WERI-Rb-1 (cell line): ENCODE data around the gene RHOA.

Experiments used
- DNase-seq: peaks from one replicate; pipeline ENCODE4 v3.0.0-alpha.2; 2020
- H3K27ac ChIP-seq: fragments of 250-450 bp; sonication (Bioruptor Pico); 2 replicates; pipeline ENCODE4 v1.5.1; 2020; ENCODE audit warnings: mild to moderate bottlenecking, moderate library complexity
- H3K27me3 ChIP-seq: fragments of 250-450 bp; sonication (Bioruptor Pico); 2 replicates; pipeline ENCODE4 v1.5.1; 2021; ENCODE audit warnings: mild to moderate bottlenecking, low read depth, moderate library complexity; ENCODE audit not compliant: insufficient read depth, severe bottlenecking
- H3K36me3 ChIP-seq: fragments of 250-450 bp; sonication (Bioruptor Pico); 2 replicates; pipeline ENCODE4 v1.5.1; 2020; ENCODE audit warnings: mild to moderate bottlenecking, moderate library complexity
- H3K4me3 ChIP-seq: 2 replicates; pipeline ENCODE4 v1.5.1; 2011; ENCODE audit warnings: low read depth, mild to moderate bottlenecking, control low read depth, low read length
- H3K9me3 ChIP-seq: fragments of 250-450 bp; sonication (Bioruptor Pico); 2 replicates; pipeline ENCODE4 v1.5.1; 2021; ENCODE audit warnings: mild to moderate bottlenecking, moderate library complexity; ENCODE audit not compliant: severe bottlenecking
- CTCF ChIP-seq: IDR thresholded peaks from 2 replicates; pipeline ENCODE4 v1.5.1; 2011; ENCODE audit warnings: low read depth, mild to moderate bottlenecking, control low read depth, inconsistent platforms, low read length

The RHOA gene

GRCh38 chr3:49386056-49386756 is 25.6 kb downstream of the RHOA start:
- H3K27ac ChIP-seq: no peak overlapping the region
- no peak for TF ChIP-seq CTCF
- H3K36me3 ChIP-seq: peaks cover 21% of the 10 kb centered on the region
- H3K27me3 ChIP-seq: no peaks in the 10 kb centered on the region
- H3K4me3 ChIP-seq: no peak overlapping the region
- H3K9me3 ChIP-seq: no peaks in the 10 kb centered on the region
- no peak for DNase-seq

- no peak overlapping the region for H3K27ac ChIP-seq
- no peak for DNase-seq
- no peaks in the 10 kb centered on the region for H3K9me3 ChIP-seq
- peaks cover 21% of the 10 kb centered on the region for H3K36me3 ChIP-seq
- TF ChIP-seq CTCF: no peak
- no peak overlapping the region for H3K4me3 ChIP-seq
- H3K27me3 ChIP-seq: no peaks in the 10 kb centered on the region
These were observed 26.2 kb downstream of the RHOA start for GRCh38 chr3:49385617-49386016.

GRCh38 chr3:49383387-49383786 is 28.4 kb downstream of the RHOA start:
- no peak for DNase-seq
- H3K27ac ChIP-seq: no peak overlapping the region
- H3K9me3 ChIP-seq: no peaks in the 10 kb centered on the region
- no peak overlapping the region for H3K4me3 ChIP-seq
- H3K36me3 ChIP-seq: peaks cover 9% of the 10 kb centered on the region
- H3K27me3 ChIP-seq: no peaks in the 10 kb centered on the region
- no peak for TF ChIP-seq CTCF

GRCh38 chr3:49378249-49378895 is 33.4 kb downstream of the RHOA start:
- peaks cover 29% of the 10 kb centered on the region for H3K36me3 ChIP-seq
- no peak overlapping the region for H3K4me3 ChIP-seq
- TF ChIP-seq CTCF: no peak
- no peak overlapping the region for H3K27ac ChIP-seq
- no peaks in the 10 kb centered on the region for H3K27me3 ChIP-seq
- DNase-seq: no peak
- no peaks in the 10 kb centered on the region for H3K9me3 ChIP-seq

- Histone ChIP-seq H3K27me3 (no peaks in the 10 kb centered on the region), H3K27ac (no peak overlapping the region), H3K4me3 (no peak overlapping the region), H3K9me3 (no peaks in the 10 kb centered on the region), H3K36me3 (peaks cover 37% of the 10 kb centered on the region)
- no peak for DNase-seq
- TF ChIP-seq CTCF: no peak
These were observed 34.3 kb downstream of the RHOA start for GRCh38 chr3:49377483-49377882.
